Dedifferentiated amniotic fluid mesenchymal stem cell (primary cell): ENCODE results near the gene CRLF1.

ENCODE experiments used
- DNase-seq: peaks from one replicate; pipeline ENCODE4 v3.0.0-alpha.2; 2016; ENCODE audit errors: extremely low spot score

Gene CRLF1

GRCh38 chr19:18606281-18607225 is at the start of gene CRLF1:
Gene CRLF1 (minus strand): TSS chr19:18606799. CDS start chr19:18606656, 143 bp downstream.
- no peak for DNase-seq

- DNase-seq: no peak
Measured at GRCh38 chr19:18655173-18655844, 48.7 kb upstream of the CRLF1 start.

- no peak for DNase-seq
Measured at GRCh38 chr19:18654469-18654868, 47.9 kb upstream of the CRLF1 start.

- no peak for DNase-seq
Measured at GRCh38 chr19:18653853-18654252, 47.3 kb upstream of the CRLF1 start.

GRCh38 chr19:18651733-18652132 is 45.1 kb upstream of the CRLF1 start:
- DNase-seq: no peak

GRCh38 chr19:18651300-18651699 is 44.7 kb upstream of the CRLF1 start:
- DNase-seq: no peak

- no peak for DNase-seq
Measured at GRCh38 chr19:18650468-18651041, 44.0 kb upstream of the CRLF1 start.

- no peak for DNase-seq
Measured at GRCh38 chr19:18650021-18650390, 43.4 kb upstream of the CRLF1 start.

- DNase-seq: no peak
Measured at GRCh38 chr19:18649371-18650020, 42.9 kb upstream of the CRLF1 start.

GRCh38 chr19:18648973-18649315 is 42.3 kb upstream of the CRLF1 start:
- DNase-seq: no peak

- DNase-seq: no peak
Measured at GRCh38 chr19:18647807-18648206, 41.2 kb upstream of the CRLF1 start.

- DNase-seq: no peak
Measured at GRCh38 chr19:18647371-18647767, 40.8 kb upstream of the CRLF1 start.

GRCh38 chr19:18646535-18647370 is 40.2 kb upstream of the CRLF1 start:
- no peak for DNase-seq

GRCh38 chr19:18645035-18645511 is 38.5 kb upstream of the CRLF1 start:
- DNase-seq: no peak

- DNase-seq: no peak
Measured at GRCh38 chr19:18644196-18645034, 37.8 kb upstream of the CRLF1 start.

- no peak for DNase-seq
Measured at GRCh38 chr19:18639706-18640243, 33.2 kb upstream of the CRLF1 start.

GRCh38 chr19:18637673-18638630 is 31.4 kb upstream of the CRLF1 start:
- DNase-seq: no peak

GRCh38 chr19:18636969-18637629 is 30.5 kb upstream of the CRLF1 start, which contains the start of gene KLHL26:
Gene KLHL26 (plus strand): TSS chr19:18637028. CDS start chr19:18637055, 27 bp downstream.
- no peak for DNase-seq
